GM19438 (cell line): Measurements from ENCODE around the gene PSMB7.
A peak's percentile ranks its signal among the peaks of the same experiment; 100 is the strongest.

Source experiments
- ATAC-seq: cut with Tn5 transposase; IDR thresholded peaks from one replicate; pipeline ENCODE4 v1.9.1; 2021; ENCODE audit warnings: low read depth; ENCODE audit not compliant: unreplicated experiment

PSMB7 gene

DNA sequence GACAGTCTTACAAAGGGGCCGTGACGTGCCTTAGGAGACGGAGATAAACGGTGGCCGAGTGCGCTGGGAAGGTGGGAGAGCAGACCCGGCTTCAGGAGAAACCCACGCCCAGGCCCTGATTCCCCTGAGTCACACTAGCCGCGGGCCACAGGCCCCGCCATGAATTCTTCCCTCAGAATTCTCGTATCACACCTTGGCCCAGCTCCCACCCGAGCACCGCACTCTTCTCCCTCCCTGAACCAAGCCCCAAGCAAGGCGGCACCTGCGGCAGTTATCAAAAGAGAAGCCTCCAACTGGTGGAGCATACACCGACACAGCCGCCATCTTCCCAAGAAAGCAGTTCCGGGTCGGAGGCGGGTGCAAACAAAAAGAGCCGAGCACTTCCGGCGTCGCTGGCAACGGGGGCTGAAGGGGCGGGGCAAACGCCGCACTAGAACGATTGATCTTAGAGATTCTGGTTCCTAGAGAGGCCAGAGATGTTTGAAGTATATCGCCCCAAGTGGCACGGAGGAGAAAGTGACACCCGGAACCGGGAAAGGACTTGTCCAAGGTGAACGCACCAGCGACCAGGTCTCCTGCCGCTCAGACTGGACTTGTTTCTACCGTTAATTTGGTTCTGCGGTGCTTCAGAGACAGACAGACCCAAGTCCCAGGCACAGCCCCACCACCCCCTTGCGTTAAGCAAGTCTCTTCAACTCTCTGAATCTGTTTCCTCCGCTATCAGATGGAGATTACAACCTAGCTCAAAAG is at the start of gene PSMB7:
Gene PSMB7 (minus strand): TSS at position 341 of the 750 bp plus-strand sequence. CDS start 17 bp downstream, at position 324.
- peak; percentile 90 for ATAC-seq

DNA sequence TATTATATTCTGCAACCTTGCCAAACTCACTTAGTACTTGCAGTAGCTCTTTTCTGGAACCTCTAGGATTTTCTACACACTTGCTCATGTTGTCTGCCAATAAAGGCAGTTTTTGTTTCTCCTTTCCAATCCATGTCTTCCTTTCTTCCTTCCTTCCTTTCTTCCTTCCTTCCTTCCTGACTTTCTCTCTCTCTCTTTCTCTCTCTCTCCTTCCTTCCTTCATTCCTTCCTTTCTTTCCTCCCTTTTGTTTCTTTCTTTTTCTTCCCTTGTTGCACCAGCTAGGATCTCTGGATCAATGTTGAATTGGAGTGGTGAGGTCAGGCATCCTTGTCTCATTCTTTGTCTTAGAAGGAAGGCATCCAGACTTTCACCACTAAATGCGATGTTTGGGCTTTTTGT is 47.5 kb upstream of the PSMB7 start:
- no peak for ATAC-seq

DNA sequence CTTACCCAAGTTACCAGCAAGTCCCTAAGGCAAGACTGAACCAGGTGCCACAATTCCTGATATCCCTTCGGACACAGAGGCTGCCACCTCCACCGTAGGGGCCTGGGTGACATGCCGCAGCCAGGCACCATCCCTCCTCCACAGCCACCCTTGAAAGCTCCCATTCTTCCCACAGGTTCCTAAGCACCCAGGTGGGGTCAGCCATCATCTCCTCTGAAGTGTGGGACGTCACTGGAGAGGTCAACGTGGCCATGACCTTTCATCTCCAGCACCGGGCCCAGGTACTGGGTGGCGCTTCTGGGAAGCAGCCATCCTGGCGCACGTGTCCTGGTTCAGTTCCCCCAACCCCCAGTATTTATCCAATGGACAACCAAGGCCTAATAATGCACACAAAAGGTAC is 43.2 kb upstream of the PSMB7 start:
- no peak for ATAC-seq

DNA sequence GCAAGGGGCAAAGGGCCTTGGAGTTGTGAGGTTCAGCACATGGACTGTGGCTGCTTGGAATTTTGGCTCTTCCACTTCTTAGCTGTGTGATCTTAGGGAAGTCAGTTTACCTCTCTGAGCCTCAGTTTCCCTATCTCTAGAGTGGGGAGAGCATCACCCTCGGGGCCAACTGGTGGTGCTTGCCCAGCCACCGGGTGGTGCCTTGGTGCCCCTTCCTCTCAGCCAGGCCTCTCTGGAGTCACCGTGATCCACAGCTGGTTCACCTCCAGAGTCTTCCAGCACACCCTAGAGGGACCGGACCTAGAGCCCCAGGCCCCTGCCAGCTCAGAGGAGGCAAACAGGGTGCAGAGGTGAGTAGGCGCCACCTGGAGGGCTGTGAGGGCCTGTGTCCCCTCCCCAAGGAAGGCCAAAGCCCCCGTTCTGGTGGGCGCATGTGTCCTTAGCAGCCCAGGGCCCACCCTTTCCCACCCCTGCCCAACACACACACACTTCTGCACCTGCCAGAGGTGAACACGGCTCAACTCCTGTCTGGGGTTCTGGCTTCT is 42.7 kb upstream of the PSMB7 start:
- ATAC-seq, result no peak

DNA sequence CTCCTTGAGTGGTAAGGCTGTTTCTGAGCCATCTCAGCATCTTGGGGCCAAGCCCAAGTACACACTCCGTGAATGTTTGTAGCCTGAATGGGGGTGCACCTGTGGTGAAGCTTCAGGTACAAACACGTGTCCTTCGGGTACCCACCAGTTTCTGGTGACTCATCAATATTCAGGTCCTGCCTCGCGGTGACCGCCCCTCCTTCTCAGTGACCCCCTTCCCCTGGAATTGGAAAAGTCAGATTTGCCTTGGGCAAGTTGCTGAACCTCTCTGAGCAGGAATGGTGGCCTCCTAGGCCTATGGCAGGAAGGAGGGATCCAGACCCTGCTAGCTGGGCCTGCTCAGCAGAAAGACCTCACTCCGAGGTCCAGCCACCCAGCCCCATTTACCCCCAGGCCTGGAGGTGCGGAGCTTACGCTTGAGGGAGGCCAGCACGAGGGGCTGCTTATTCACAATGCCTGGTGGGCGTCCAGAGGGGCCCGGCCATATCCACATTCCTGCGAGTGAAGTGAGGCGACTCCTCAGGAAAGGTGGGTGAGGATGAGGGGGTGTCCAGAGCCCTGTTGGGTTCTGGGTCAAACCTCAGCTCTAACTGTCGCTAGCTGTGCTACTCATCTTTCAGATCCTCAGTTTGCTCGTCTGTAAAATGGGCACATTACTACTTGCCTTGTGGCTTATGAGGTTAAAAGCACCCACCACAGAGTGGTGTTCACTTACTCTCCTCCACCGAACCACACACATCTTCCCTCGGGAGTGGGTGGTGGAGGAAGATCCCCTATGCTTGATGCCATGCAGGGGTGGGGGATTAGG is 42.0 kb upstream of the PSMB7 start:
- ATAC-seq, result no peak

DNA sequence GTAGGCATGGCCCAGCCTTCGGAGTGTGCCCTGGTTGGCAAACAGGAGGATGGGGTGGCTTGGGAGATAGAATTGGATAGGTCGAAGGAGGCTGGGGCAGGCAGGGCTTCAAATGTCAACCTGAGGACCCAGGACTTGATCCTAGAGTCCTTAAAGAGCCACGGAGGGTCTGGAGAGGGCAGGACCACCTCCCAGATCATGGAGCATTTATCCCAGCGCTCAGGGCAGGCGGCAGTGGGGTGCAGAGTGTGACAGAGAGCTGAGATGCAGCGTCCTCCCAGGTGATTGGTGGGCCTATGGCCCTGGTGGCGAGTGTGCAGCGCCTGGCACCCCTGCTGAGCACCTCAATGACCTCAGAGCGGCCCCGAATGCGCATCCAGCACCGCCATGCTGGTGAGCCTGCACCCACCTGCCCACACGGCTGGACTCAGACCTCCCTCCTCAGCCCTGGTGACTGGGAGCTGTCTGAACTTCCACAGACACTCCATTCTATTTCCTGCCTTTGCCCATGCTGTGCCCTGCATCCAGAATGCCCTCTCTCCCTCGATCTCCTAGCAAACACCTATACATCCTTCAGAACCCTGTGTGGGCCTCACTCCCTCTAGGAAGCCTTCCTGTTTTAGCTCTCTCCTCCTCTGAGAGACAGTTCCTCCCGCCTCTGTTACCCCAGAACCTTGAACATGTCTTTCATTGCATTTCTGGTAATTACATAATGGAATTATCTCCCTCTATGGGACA is 41.3 kb upstream of the PSMB7 start:
- no peak for ATAC-seq

DNA sequence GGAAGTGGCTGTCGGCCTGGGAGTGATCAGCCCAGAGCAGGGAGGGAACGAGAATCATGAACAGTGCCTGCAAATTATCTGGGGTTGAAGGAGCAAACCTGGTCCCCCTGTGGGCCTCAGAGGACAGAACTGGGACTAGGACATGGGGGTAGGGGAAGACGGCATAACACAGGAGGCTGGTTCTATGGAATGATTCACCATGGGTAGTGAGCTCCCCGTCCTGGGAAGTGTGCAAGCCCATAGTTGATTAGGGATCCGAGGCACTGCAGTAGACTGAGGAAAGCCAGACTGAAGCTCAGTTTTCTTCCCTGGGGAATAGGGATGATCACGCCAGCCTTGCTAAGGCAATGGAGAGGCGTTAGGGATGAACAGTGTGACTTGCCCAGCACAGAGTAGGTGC is 40.6 kb upstream of the PSMB7 start:
- no peak for ATAC-seq

DNA sequence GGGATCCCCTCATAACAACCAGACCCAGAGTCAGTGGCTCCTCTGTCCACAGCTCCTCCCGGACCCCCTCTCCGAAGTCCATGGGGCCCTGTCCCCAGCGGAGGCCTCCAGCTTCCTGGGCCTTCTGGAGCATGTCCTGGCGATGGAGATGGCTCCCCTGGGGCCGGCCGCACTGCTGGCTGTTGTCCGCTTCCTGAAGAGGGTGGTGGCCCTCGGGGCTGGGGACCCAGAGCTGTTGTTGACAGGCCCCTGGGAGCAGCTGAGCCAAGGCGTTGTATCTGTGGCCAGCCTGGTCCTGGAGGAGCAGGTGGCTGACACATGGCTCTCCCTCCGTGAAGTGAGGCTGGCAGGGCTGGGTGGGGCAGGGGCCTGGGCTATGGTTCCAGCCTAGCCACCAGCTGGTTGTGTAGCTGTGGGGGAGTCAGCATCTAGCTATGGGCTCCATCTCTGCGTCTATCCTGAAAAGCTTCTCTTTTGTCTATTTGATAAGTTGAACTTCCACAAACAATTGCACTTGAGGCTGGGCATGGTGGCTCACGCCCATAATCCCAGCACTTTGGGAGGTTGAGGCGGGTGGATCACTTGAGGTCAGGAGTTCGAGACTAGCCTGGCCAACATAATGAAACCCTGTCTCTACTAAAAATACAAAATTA is 39.7 kb upstream of the PSMB7 start:
- no peak for ATAC-seq

DNA sequence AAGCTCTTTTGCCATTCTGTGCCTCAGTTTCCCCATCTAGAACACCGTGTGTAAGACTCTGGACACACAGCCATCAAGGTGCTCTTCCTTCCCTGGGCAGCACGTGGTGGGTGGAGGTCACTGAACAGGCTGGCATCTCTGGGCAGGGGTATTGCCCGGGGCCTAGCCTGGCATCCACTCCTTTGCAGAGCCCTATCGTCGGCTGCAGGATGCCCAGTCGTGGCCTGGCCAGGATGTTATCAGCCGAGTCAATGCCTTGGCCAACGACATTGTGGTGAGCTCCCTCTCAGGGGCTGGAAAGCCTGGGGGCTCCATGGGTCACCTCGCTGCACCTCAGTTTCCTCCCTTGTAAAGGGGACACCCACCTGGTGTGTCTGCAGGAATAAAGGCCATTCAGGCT is 39.1 kb upstream of the PSMB7 start:
- ATAC-seq, result no peak

DNA sequence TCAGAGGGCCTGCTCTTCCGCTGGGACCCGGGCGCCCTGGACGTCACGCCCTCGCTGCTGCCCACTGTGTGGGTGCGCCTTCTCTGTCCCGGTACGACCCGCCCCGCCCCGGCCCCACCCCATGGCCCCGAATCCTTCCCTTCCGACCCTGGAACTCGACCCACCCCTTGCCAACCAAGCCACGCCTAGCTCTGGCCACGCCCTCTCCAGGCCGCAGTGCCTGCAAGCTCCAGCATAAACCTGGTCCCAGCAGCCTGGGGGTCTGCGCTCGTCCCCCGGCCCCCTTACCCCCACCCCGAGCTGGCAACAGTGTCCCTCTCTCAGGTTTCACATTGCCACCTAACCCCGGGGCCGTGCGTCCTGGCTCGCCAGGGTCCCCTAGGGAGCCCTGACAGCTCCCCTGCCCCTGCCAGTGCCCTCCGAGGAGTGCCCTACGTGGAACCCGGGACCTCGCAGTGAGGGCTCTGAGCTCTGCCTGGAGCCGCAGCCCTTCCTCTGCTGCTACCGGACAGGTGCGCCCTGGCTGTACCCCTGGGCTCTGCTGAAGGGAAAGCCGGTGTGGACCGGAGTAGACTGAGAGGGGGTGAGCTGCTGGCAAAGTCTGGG is 38.4 kb upstream of the PSMB7 start:
- no peak for ATAC-seq

DNA sequence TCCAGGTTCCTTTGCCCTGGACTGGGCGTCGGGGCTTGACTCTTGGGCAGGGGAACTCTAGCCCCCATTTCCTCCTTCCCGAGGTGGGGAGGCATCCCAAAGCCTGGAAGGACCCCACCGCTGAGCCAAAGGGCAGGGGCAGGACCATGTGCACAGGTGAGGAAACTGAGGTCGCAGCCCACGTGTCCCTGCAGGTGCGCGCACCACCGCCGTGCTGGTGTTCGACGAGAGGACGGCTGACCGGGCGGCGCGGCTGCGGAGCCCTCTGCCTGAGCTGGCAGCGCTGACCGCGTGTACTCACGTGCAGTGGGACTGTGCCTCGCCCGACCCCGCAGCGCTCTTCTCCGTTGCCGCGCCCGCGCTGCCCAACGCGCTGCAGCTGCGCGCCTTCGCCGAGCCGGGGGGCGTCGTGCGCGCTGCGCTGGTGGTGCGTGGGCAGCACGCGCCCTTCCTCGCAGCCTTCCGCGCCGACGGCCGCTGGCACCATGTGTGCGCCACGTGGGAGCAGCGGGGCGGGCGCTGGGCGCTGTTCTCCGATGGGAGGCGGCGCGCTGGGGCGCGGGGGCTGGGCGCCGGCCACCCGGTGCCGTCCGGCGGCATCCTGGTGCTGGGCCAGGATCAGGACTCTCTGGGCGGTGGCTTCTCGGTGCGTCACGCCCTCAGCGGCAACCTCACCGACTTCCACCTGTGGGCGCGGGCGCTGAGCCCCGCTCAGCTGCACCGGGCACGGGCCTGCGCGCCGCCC is 37.8 kb upstream of the PSMB7 start:
- ATAC-seq, result no peak

DNA sequence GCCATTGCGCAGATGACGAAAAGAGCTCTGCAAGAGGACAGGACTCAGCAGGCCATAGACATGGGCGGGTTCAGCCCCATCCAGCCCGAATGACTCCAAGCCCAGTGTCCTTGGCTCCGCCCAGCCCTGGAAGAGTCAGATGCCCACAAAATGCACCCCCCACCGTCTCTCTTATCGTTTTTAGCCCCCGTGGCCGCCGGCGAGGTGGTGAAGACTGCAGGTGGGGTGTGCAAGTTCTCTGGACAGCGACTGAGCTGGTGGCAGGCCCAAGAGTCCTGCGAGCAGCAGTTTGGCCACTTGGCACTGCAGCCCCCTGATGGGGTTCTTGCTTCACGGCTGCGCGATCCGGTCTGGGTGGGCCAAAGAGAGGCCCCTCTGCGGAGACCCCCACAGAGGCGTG is 37.1 kb upstream of the PSMB7 start:
- no peak for ATAC-seq

DNA sequence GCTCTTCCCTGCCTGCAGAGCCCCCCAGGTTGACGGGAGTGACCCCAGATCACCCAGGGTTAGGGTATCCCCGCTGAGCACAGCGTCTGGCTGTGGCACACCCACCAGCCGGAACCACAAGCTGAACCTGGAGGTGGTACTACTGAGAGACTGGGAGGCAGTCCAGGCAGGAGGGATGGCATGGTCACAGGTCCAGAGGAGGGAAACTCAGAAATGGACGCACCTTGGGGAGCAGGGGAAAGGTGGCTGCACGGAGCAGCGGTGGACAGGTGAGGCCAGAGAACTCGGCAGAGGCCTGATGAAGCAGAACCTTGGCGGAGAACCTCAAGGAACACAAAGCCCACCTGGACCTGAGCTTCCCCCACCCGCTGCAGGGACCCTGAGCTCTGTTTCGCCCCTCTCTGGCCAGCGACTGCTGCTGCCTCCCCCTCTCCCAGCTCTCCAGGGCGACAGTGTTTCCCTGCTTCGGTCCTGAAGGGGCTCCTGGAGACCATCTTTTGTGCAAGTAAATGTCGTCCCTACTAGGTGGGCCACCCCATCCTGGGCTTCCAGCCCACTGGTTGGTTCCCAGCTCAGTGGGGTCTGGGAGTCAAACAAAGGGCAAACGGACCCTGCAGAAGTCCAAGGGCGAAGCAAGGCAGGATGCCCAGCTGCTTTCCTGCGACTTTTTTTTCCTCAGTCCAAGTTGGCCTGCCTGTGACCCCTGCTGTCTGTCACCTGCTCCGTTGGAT is 35.9 kb upstream of the PSMB7 start:
- ATAC-seq, result no peak

DNA sequence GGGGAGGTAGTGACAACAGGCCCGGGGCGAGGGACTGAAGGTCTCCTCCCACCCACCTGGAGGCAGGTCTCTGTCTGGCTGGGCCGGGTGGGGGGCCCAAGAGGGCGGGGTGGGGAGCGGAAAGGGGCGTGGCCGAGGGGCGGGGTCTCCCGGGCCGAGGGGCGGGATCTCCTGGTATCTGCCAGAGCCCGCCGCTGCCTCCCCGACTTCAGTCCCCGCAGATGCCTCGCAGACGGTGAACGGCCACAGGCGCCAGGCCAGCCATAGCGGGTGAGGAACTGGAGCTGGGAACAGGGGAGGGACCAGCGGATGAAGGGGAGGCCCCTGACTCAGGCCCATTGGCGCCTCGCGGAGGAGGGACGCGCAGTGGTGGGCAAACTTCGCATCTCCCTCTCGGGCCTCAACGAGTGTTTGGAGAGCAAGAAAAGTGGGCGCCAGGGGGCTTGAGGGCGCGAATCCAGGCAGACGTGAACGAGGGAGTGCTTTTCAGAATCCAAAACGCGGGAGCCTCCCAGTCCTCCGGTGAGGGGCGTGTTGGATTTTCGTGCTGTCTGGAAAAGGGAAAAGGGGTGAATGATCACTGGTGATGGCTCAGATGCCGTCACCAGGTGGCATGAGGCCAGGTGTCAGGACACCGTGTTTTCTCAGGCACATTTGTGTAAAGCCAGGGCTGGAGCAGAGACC is 35.1 kb upstream of the PSMB7 start, which contains the start of gene ADGRD2:
Gene ADGRD2 (plus strand): TSS at position 211 of the 684 bp plus-strand sequence. CDS start 1,216 bp downstream, outside the sequence.
- no peak for ATAC-seq

DNA sequence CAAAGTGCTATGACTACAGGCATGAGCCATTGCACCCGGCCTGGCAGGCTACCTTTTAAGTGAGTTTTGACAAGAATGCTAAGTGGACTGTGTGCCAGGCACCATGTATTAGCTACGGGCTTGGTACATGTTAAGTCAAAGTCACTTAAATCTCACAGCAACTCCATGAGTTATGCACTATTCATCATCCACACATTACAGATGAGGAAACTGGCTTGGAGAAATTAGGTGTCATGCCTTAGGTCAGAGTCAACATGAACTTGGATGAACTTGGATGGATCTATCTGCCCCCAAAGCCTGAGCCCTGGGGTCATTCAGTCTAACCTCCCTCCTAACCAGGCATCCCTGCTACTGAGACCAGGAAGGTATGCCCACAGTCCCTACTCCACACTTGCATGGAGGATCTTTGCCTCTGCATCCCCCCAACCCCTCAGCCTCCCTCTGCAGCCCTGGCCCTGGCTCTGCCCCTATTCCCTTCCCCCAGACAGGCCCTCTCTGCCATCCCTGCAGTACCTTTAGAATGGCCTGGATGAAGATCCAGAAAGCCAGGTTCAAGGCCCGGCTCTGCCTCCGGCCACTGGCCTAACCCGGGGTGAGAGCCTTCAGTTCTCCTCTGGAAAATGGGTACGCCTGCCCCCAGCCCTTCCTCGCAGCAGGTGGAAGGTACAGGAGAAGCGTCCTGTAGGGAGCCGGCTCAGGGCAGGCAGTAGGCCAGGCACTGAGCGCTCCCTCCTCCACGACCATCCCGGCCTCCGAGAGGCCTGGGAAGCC is 34.3 kb upstream of the PSMB7 start:
- ATAC-seq, result no peak

DNA sequence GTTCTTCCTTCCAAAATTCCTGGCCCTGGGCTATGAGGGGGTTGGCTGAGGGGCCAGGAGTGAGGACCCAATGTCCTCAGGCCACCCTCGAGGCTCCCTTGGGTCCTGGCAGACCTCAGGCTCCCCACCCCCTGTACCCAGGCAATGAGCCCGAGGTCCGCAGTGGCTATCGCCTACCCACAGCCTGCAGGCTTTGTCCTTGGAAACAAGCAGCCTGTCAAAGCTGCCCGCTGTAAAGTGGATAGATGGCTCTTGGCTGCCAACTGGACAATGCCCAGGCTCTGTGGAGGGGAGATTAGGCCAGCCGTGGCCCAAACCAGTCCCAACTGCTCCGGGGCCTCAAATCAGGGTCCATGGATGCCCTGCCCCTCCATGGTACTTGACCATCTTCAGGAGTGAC is 32.8 kb upstream of the PSMB7 start:
- no peak for ATAC-seq

DNA sequence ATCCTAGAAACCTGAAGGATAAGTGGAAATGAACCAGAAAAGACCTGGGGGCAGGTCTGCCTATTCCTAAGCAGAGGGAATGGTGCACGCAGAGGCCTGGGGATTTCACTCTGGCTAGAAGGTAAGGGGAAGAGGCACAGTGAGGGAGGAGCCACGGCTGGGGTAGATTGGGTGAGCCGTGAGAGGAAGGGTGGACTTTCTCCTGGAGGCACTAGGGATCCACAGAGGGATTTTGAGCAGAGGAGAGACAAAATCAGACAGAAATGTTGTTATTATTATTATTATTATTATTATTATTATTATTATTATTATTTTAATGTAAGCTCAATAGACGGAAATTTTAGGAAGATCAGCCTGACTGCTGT is 32.0 kb upstream of the PSMB7 start:
- no peak for ATAC-seq
